ENCODE data around the gene IRS2. TPM values are rescaled to one million over a fixed set of nuclear protein-coding genes. Genes with fewer than 3 reads are reported as not detected.

IRS2 gene
- total RNA-seq, 6 experiments from 2014 or later: 8.8 to 26.0 (median 17.5) TPM

DNA sequence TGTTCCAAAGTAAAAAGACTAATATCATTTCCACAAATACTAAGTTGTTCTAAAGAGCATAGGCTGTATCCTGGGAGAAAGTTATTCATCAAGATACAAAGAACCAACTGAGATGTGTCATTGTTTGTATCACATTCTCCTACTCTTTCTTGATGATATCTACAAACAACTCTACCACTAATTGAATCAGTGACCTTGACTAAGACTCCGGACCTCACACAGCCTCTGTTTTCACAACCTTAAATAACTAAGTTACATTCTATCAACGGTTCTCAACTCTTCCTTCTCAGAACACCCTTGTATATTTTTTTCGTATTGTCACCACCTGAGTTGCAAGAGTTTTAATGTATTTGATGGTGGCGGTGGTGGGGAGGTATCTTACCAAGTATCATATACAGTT, 12.6 kb downstream of the IRS2 start:
- 78% methylated on average over 4 of the region's 4 CpGs for WGBS (ENCODE audit: insufficient coverage, low coverage, low lambda C conversion rate, missing lambda C conversion rate)

DNA sequence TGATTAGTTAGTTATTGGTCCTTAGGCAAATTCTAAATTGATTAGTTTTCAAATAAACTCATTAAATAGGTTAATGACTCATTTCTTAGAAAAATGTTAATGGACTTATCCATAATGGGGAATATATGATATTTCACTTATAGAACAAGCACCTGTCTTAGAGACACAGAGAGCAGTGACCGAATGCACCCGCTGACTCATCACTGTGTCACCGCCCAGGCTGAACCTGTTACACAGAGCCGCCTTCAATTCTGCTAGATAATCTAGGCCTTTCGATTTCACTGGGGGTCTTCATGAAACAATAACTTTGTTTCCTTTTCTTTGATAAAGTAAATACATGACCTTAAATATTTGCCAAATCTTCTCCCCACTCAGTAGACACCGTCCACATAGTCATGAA, 13.1 kb downstream of the IRS2 start:
- H3K4me3 ChIP-seq: no peak overlapping the region
- no peaks in the 10 kb centered on the region for H3K9me3 ChIP-seq
- H3K27me3 ChIP-seq: no peaks in the 10 kb centered on the region
- intact Hi-C loops (cut with DNase I): no loop called here
- WGBS (ENCODE audit: insufficient coverage, low coverage, low lambda C conversion rate, missing lambda C conversion rate): 87% methylated on average over 6 of the region's 6 CpGs
- TF ChIP-seq POLR2A (IDR thresholded peaks at IDR 0.05): no peak
- TF ChIP-seq, protein P1, sequence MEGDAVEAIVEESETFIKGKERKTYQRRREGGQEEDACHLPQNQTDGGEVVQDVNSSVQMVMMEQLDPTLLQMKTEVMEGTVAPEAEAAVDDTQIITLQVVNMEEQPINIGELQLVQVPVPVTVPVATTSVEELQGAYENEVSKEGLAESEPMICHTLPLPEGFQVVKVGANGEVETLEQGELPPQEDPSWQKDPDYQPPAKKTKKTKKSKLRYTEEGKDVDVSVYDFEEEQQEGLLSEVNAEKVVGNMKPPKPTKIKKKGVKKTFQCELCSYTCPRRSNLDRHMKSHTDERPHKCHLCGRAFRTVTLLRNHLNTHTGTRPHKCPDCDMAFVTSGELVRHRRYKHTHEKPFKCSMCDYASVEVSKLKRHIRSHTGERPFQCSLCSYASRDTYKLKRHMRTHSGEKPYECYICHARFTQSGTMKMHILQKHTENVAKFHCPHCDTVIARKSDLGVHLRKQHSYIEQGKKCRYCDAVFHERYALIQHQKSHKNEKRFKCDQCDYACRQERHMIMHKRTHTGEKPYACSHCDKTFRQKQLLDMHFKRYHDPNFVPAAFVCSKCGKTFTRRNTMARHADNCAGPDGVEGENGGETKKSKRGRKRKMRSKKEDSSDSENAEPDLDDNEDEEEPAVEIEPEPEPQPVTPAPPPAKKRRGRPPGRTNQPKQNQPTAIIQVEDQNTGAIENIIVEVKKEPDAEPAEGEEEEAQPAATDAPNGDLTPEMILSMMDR (IDR thresholded peaks at IDR 0.05): no peak
- peaks cover 0 to 7% (median 3%) of the 10 kb centered on the region in 4 donors for H3K36me3 ChIP-seq
- ATAC-seq: peak in 1 of 4 donors; percentile 48
- peaks cover 0 to 23% (median 11%) of the 10 kb centered on the region in 4 donors for H3K4me1 ChIP-seq
- no peak for DNase-seq
- no peak overlapping the region for H3K27ac ChIP-seq

More for the DNA sequence above, 12.6 kb downstream of the IRS2 start:
- Histone ChIP-seq H3K4me3 (no peak overlapping the region), H3K4me1 (peaks cover 0 to 24% (median 13%) of the 10 kb centered on the region in 4 donors), H3K9me3 (no peaks in the 10 kb centered on the region), H3K36me3 (peaks cover 0 to 7% (median 3%) of the 10 kb centered on the region in 4 donors), H3K27ac (no peak overlapping the region), H3K27me3 (no peaks in the 10 kb centered on the region)
- TF ChIP-seq, protein P1 (IDR thresholded peaks at IDR 0.05): no peak
- no peak for TF ChIP-seq POLR2A (IDR thresholded peaks at IDR 0.05)
- intact Hi-C loops (cut with DNase I): no loop called here
- ATAC-seq (no peak), DNase-seq (no peak)

DNA sequence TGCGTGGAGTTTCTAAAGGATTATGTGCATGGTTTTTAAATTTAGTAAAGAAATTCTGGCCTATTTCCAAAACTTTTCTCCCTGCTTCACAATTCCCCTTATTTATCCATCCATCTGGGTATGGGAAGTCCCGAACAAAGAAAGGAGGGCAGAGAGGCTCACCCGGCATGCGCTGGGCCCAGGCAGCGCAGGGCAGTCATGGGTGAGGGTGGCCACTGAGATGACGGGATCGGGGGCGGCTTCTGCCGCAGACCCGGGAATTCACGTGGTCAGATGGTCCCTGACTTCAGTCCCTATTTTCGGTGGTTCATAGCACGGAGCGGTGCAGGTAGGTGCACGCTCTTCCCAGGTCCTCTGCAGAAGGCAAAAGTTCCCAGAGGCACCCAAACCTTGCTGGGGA, 14.5 kb downstream of the IRS2 start:
- intact Hi-C loops (cut with DNase I): no loop called here
- DNase-seq: no peak

DNA sequence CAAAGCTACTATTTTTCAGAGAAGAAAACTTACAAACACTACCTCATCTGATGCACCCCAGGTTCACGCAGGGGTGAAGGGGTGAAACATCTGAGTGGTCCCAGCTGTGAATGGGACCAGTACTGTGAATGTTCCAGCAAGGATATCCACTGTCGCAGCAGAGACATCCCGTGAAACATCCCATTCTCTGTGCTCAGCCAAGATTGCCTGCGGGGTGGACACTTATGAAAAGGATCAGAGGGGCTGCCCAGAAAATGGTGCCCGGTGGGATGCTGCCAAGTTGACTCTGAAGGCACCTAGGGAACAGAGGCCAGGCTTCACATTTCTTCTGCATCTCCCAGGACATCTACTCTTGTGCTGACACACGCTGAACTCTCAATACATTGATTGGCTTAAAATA, 15.9 kb downstream of the IRS2 start:
- DNase-seq (no peak), ATAC-seq (no peak)
- H3K36me3 ChIP-seq: peaks cover 0 to 7% (median 3%) of the 10 kb centered on the region in 4 donors
- H3K27me3 ChIP-seq: no peaks in the 10 kb centered on the region
- intact Hi-C loops (cut with DNase I): no loop called here
- no peak for TF ChIP-seq POLR2A (IDR thresholded peaks at IDR 0.05)
- TF ChIP-seq, protein P1 (IDR thresholded peaks at IDR 0.05): no peak
- 91% methylated on average over 6 of the region's 6 CpGs for WGBS (ENCODE audit: insufficient coverage, low coverage, low lambda C conversion rate, missing lambda C conversion rate)
- no peaks in the 10 kb centered on the region for H3K9me3 ChIP-seq
- no peak overlapping the region for H3K27ac ChIP-seq
- no peak overlapping the region for H3K4me3 ChIP-seq
- H3K4me1 ChIP-seq: peaks cover 0 to 7% (median 2%) of the 10 kb centered on the region in 4 donors

More for the DNA sequence above, 14.5 kb downstream of the IRS2 start:
- peak in 1 of 4 donors; percentile 34 for ATAC-seq
- Histone ChIP-seq H3K9me3 (no peaks in the 10 kb centered on the region), H3K4me1 (peaks cover 0 to 12% (median 7%) of the 10 kb centered on the region in 4 donors), H3K27me3 (no peaks in the 10 kb centered on the region), H3K27ac (no peak overlapping the region), H3K4me3 (no peak overlapping the region), H3K36me3 (peaks cover 0 to 7% (median 3%) of the 10 kb centered on the region in 4 donors)
- no peak for TF ChIP-seq POLR2A (IDR thresholded peaks at IDR 0.05)
- TF ChIP-seq, protein P1 (IDR thresholded peaks at IDR 0.05): no peak
- 96% methylated on average over 8 of the region's 15 CpGs for WGBS (ENCODE audit: insufficient coverage, low coverage, low lambda C conversion rate, missing lambda C conversion rate)
